GM12874 (cell line): ENCODE measurements around the gene LRIG1.

Source experiments
- TF ChIP-seq, protein P1 (sequence below): IDR thresholded peaks from 2 replicates; pipeline ENCODE4 v1.5.1; 2011; ENCODE audit warnings: low read depth, mild to moderate bottlenecking, control low read depth, low read length, moderate library complexity; ENCODE audit not compliant: insufficient read depth

LRIG1 gene

DNA sequence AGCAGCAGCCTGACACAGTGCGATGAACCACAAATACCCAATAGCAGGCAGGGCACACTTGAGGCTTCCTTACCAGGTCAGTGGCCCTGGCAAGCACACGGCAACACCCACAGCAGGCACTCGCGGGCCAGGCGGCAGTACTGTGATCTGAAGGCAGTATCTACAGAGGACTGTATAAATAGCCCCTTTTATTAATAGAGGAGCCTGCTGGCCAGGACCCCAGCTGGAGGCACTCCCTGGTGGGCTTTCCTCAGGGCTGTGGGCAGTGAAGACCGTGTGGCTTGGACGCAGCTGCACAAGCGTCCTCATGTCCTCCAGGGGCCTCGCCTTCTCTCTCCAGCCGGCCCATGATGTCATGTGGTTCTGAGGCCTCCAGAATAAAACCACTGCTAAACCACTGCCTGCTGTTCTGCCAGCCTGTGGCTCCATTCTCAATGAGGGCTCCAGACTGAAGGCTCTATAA, 44.1 kb downstream of the LRIG1 start:
- TF ChIP-seq, protein P1, sequence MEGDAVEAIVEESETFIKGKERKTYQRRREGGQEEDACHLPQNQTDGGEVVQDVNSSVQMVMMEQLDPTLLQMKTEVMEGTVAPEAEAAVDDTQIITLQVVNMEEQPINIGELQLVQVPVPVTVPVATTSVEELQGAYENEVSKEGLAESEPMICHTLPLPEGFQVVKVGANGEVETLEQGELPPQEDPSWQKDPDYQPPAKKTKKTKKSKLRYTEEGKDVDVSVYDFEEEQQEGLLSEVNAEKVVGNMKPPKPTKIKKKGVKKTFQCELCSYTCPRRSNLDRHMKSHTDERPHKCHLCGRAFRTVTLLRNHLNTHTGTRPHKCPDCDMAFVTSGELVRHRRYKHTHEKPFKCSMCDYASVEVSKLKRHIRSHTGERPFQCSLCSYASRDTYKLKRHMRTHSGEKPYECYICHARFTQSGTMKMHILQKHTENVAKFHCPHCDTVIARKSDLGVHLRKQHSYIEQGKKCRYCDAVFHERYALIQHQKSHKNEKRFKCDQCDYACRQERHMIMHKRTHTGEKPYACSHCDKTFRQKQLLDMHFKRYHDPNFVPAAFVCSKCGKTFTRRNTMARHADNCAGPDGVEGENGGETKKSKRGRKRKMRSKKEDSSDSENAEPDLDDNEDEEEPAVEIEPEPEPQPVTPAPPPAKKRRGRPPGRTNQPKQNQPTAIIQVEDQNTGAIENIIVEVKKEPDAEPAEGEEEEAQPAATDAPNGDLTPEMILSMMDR, result no peak

DNA sequence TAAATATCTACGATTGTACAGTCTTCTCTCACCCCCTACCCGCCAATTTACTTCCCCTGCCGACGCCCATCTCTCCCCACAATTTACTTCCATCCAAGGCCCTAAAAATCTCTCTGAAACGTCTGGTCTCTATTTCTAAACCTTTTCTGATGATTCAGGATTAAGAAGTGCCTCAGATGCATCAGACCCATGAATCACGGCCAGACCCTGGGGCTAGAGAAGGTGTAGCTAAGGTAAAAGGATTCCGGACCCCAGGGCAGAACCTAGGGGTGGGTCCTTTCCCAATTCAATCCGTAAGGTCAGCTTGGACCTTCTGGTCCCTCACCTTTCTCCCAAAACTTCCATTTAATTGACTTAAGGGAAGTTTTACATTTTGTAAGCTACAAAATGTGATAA, 46.4 kb downstream of the LRIG1 start:
- TF ChIP-seq, protein P1, result no peak

DNA sequence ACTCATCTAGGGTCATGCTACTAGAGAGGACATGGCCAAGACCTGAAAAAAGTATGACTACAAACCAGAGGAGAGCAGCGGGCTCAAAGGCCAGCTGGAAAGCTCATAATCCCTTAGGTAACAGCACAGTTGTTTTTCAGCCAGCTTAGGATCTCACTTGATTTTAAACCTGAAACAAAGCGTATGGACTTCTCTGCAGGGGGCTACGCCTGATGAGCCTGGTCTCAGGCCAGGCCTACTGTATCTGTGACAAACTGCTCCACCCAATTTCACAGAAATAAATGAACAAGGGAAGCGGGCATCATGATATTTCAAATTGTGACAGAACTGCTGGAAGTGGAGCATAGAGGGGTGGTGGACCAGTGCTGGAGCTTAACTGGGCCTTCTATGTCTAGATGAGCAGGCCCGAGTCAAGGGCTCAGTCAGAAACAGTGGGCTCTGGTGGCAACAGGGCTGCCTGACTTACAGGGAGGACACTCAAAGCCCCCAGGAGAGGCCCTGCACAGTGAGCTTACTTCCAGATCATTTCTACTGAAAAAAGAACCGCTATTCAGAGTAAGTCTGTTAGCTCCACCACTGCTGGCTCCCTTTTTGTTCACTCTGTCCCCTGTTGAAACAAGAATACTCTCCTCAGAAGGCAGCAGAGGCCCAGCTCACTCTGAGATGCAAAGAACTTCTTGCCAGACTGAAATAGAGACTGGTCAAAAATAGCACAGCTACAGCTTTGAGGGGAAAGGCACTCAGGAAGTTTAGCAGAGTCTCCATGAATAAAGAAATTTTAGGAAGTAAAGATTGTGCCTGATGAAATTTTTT, 47.0 kb downstream of the LRIG1 start:
- TF ChIP-seq, protein P1, result no peak

DNA sequence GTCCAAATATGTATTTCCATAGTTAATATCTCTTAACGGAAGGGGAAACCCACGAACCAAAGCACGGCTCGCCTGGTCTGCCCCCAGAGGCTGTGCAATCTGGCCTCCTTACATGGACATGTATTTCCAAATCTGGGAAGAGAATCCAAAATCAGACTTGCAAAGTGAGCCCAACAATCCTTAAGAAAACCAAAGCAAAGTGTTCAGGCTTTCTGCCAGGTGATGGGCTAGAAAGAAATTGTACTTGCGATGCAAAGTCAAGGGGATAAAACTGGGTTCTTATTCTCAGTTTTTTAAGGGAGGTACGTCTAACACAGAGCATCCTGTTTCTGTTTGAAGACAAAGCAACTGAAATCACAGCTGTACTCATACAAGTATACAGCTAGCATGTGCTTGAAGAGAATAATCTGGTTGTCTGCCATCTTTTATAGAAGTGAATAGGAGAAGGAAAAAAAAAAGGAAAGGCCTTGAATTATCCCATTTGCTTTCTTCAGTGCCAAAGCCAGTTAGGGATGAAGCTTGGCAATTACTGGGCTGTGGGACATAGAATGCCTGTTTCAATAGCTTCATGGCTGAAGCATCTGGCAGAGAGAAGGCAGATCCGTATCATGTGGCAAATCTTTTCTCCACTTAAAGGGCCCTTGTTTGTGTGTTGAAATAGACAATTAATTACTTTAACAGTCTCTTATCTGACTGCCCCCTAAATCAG, 48.4 kb downstream of the LRIG1 start:
- TF ChIP-seq, protein P1, result no peak

DNA sequence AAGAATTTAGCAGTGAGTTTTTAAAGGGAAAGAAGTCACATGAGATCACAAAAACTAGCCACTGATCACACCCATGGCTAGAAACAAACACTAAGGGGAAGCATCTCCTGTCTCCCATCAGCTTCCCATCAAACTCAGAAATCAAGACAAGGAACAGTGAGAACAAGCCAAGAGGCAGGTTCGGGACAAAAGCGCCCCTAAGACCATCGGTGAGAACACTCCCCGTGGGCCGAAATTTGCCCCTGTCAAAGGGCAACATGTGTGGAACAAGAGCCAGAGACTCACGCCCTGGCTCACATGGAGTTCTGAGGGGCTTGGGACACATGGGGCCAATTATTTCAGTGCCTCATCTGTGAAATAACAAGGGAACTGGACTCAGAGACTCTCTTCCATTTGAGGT, 49.1 kb downstream of the LRIG1 start:
- TF ChIP-seq, protein P1, result no peak

DNA sequence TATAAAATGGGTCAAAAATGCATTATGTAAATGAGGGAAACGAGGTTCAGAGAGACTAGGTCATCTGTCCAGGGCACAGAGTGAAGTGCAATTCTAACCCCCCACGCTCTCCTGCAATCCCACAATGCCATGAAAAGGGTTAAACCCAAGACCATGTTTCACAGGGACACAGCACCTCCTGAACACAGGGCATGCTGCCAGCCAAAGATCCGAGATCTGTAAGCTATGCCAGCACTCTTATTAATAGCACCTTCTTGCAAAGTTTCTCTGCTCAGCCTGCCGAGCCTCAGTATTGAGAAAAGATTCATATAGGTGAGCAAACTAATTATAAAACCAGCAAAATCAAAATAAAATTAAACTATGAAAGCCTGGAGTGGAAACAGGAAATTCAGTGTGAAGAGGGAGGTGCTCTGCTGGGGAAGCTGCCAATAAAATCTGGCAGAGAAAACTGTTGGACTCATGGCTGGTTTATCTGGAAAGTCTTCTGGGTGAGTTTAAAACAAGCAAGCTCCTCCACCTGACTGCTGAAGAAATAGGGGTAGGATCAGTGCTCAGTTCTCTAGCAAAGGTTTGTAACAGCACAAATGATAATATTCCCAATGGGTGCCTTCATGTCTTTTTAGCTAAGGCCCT, 50.3 kb downstream of the LRIG1 start:
- TF ChIP-seq, protein P1, result no peak

DNA sequence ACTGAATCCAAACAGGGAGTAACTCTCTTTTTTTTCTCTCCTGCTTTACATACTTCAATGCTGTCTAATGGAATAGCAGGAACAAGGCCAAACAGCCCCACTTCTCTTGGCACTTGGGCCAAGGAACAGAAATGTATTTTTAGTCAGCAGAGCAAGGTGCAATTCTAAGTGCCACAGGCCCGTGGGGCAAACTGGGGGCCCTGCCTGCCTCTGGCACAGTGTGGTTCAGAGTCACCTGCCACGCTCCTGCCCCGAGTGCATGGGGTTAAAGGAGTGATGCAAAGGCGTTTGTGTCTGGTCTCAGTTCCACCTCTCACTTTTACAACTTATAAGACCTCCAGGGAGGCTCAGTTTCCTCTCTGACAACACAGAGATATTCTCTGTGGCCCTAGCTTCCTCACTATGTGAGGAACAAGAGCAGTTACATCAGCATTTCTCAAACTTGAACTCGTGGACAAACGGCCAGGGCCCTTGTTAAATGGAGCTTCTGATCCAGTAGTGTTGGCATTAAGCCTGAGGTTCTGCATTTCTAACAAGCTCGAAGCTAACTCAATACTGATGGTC, 51.3 kb downstream of the LRIG1 start:
- TF ChIP-seq, protein P1, result no peak
